Skin epidermis (tissue), 12 donors: ENCODE results near the gene HPSE2.
A peak's percentile ranks its signal among the peaks of the same experiment; 100 is the strongest.

Experiments used
- H3K27ac ChIP-seq, 21 experiments: fragments of 200-600 bp; sonication (generic) in 11 of 21; one replicate each; pipeline ENCODE4 v1.5.0; 2020; ENCODE audit warnings: mild to moderate bottlenecking in 3 of 21, inconsistent platforms in 2 of 21, moderate library complexity in 2 of 21
- H3K4me3 ChIP-seq, 7 experiments: fragments of 200-600 bp; sonication (generic) in 2 of 7; one replicate each; pipeline ENCODE4 v1.5.0; 2020; ENCODE audit warnings: inconsistent platforms in 2 of 7, mild to moderate bottlenecking in 2 of 7, moderate library complexity in 1 of 7

The HPSE2 gene

GRCh38 chr10:98414932-98415730 lies 820.5 kb downstream of the HPSE2 start, which contains the start of gene PYROXD2:
Gene PYROXD2 (minus strand): TSS chr10:98415182. CDS start chr10:98415135, 47 bp downstream.
- Histone ChIP-seq H3K4me3 (peak within 1 kb of the TSS; percentile 16 to 48 (median 38)), H3K27ac (peak within 1 kb of the TSS; percentile 43 to 89 (median 70))

- H3K4me3 ChIP-seq: peak overlapping the region; percentile 16 to 48 (median 38)
Measured at GRCh38 chr10:98414578-98414931, 821.1 kb downstream of the HPSE2 start.

GRCh38 chr10:98411768-98412167 lies 823.9 kb downstream of the HPSE2 start:
- Histone ChIP-seq H3K27ac (no peak overlapping the region), H3K4me3 (no peak overlapping the region)

More at GRCh38 chr10:98414578-98414931, 821.1 kb downstream of the HPSE2 start:
- peak overlapping the region; percentile 23 to 89 (median 70) for H3K27ac ChIP-seq

GRCh38 chr10:98411166-98411565 lies 824.5 kb downstream of the HPSE2 start:
- H3K27ac ChIP-seq: no peak overlapping the region
- no peak overlapping the region for H3K4me3 ChIP-seq

GRCh38 chr10:98410759-98411158 lies 824.9 kb downstream of the HPSE2 start:
- H3K27ac ChIP-seq: no peak overlapping the region
- no peak overlapping the region for H3K4me3 ChIP-seq

GRCh38 chr10:98410135-98410743 lies 825.4 kb downstream of the HPSE2 start:
- no peak overlapping the region for H3K27ac ChIP-seq
- no peak overlapping the region for H3K4me3 ChIP-seq

GRCh38 chr10:98408799-98409198 lies 826.9 kb downstream of the HPSE2 start:
- Histone ChIP-seq H3K4me3 (no peak overlapping the region), H3K27ac (no peak overlapping the region)

- no peak overlapping the region for H3K4me3 ChIP-seq
- no peak overlapping the region for H3K27ac ChIP-seq
Measured at GRCh38 chr10:98407744-98408241, 827.9 kb downstream of the HPSE2 start.
